Neural cell (in vitro differentiated cells): ENCODE results near the gene MGA.

ENCODE experiments used
- CTCF ChIP-seq: fragments of 450-650 bp; IDR thresholded peaks from 2 replicates; pipeline ENCODE4 v1.5.1; 2014; ENCODE audit warnings: antibody characterized with exemption, mild to moderate bottlenecking, moderate library complexity; ENCODE audit not compliant: poor library complexity, severe bottlenecking
- EP300 ChIP-seq: fragments of 450-650 bp; conservative IDR thresholded peaks from 2 replicates; pipeline ENCODE4 v1.6.1; 2014; ENCODE audit warnings: antibody characterized with exemption, mild to moderate bottlenecking, moderate library complexity; ENCODE audit not compliant: poor library complexity, severe bottlenecking
- EZH2 ChIP-seq: fragments of 200-600, 300-800 bp; shearing (Covaris generic), sonication (generic); IDR thresholded peaks from 2 replicates; pipeline ENCODE4 v1.6.1; 2014; ENCODE audit warnings: antibody characterized with exemption, low read length, borderline replicate concordance, mild to moderate bottlenecking; ENCODE audit not compliant: insufficient read depth, poor library complexity, severe bottlenecking
- MXI1 ChIP-seq: fragments of 450-650 bp; conservative IDR thresholded peaks from 2 replicates; pipeline ENCODE4 v1.6.1; 2014; ENCODE audit warnings: antibody characterized with exemption, mild to moderate bottlenecking; ENCODE audit not compliant: poor library complexity, severe bottlenecking
- RAD21 ChIP-seq: fragments of 450-650 bp; conservative IDR thresholded peaks from 2 replicates; pipeline ENCODE4 v1.6.1; 2014; ENCODE audit warnings: antibody characterized with exemption, mild to moderate bottlenecking, moderate library complexity
- REST ChIP-seq: IDR thresholded peaks from 2 replicates; pipeline ENCODE4 v1.6.1; 2012; ENCODE audit warnings: borderline replicate concordance
- SMC3 ChIP-seq: fragments of 450-650 bp; conservative IDR thresholded peaks from 2 replicates; pipeline ENCODE4 v1.6.1; 2014; ENCODE audit warnings: antibody characterized with exemption, mild to moderate bottlenecking, moderate library complexity; ENCODE audit not compliant: poor library complexity

GRCh38 chr15:41693757-41694156, 33.6 kb downstream of the MGA start:
- TF ChIP-seq MXI1 (no peak), EZH2 (no peak), CTCF (no peak), EP300 (no peak), RAD21 (no peak), SMC3 (no peak), REST (no peak)
